Measurements from ENCODE around the gene MTCH1. TPM values are rescaled to one million over a fixed set of nuclear protein-coding genes. Genes with fewer than 3 reads are reported as not detected.
A peak's percentile ranks its signal among the peaks of the same experiment; 100 is the strongest.

The MTCH1 gene
- total and polyA plus RNA-seq, 9 of the 15 experiments (the other 6 are each of a cell fraction or from before 2014, with no cell fraction given): 7.9 to 161 (median 118) TPM

GRCh38 chr6:36938536-36938935 is 47.5 kb downstream of the MTCH1 start:
- H3K4me2 ChIP-seq (ENCODE audit: insufficient read depth, low read length): no peak overlapping the region
- H3K9me1 ChIP-seq (ENCODE audit: control insufficient read depth, insufficient read depth, low read length): no peaks in the 10 kb centered on the region
- ChIA-PET POLR2A (interaction anchor here (0.6 kb wide), 1 partner anchor 63 kb away, joined by 3 read pairs; no protein-coding TSS in a partner anchor), CTCF (ENCODE audit: low intra/inter-chr PET ratio) (no interaction called here)
- intact Hi-C loops (cut with micrococcal nuclease): no loop called here
- H3K4me3 ChIP-seq: no peak overlapping the region
- WGBS (ENCODE audit: insufficient coverage, low coverage, missing lambda C conversion rate): 6% methylated on average over 4 of the region's 4 CpGs
- H3K4me1 ChIP-seq (replicated peaks in 1 of 2; ENCODE audit: control insufficient read depth in 2 of 2, insufficient read depth in 2 of 2, low read length in 2 of 2): no peaks in the 10 kb centered on the region; a peak in 1 of 5 replicates
- ATAC-seq (no peak), DNase-seq (ENCODE audit: extremely low read depth in 1 of 4, low spot score in 3 of 4) (no peak), FAIRE-seq (no peak)
- H3K36me3 ChIP-seq (ENCODE audit: control insufficient read depth, insufficient read depth, low read length): no peaks in the 10 kb centered on the region
- no peaks in the 10 kb centered on the region for H3K9me3 ChIP-seq (replicated peaks; ENCODE audit: control insufficient read depth, insufficient read depth, low read depth, low read length)
- in situ Hi-C loops (cut with MboI): no loop called here
- no peaks in the 10 kb centered on the region for H3K79me2 ChIP-seq (ENCODE audit: control insufficient read depth, insufficient read depth, low read length)
- TF ChIP-seq PRPF4 (IDR thresholded peaks at IDR 0.05; ENCODE audit: insufficient read depth, low read depth, low read length, poor library complexity, severe bottlenecking): no peak
- TF ChIP-seq, protein P1, sequence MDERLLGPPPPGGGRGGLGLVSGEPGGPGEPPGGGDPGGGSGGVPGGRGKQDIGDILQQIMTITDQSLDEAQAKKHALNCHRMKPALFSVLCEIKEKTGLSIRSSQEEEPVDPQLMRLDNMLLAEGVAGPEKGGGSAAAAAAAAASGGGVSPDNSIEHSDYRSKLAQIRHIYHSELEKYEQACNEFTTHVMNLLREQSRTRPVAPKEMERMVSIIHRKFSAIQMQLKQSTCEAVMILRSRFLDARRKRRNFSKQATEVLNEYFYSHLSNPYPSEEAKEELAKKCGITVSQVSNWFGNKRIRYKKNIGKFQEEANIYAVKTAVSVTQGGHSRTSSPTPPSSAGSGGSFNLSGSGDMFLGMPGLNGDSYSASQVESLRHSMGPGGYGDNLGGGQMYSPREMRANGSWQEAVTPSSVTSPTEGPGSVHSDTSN (CRISPR knock-in tag; IDR thresholded peaks at IDR 0.05; ENCODE audit: low read depth): no peak
- TF ChIP-seq, protein P1 (tag; conservative IDR thresholded peaks at IDR 0.05; ENCODE audit: low read depth): 0 out of 2 replicates have a peak, but pooled peaks have one; percentile 11
- TF ChIP-seq MEIS2 (IDR thresholded peaks at IDR 0.05; ENCODE audit: partially characterized antibody): peak; percentile 16
- no TSS peak for BruUV-seq (replicated peaks)
- H3K27me3 ChIP-seq (ENCODE audit: control insufficient read depth in 2 of 2, insufficient read depth in 2 of 2, low read length in 2 of 2): peaks cover 26 to 47% of the 10 kb centered on the region in 2 experiments
- no peak overlapping the region for H2AFZ ChIP-seq (ENCODE audit: low read depth, low read length)
- no peaks in the 10 kb centered on the region for H4K20me1 ChIP-seq (replicated peaks; ENCODE audit: control insufficient read depth, insufficient read depth, low read length)
- H3K27ac ChIP-seq (ENCODE audit: extremely low read depth, low read depth, low read length): no peak overlapping the region
- no peak overlapping the region; a peak in 1 of 4 replicates for H3K9ac ChIP-seq (ENCODE audit: insufficient read depth in 1 of 2, low read depth in 2 of 2, low read length in 2 of 2)
